Breast epithelium (tissue), 3 donors: Measurements from ENCODE around the gene RABGAP1L.

Experiments used
- CTCF ChIP-seq, 3 donors: fragments of 450-650 bp; IDR thresholded peaks; one replicate each; pipeline ENCODE4 v1.5.1; 2016 to 2017; ENCODE audit warnings: antibody characterized with exemption in 3 of 3, mild to moderate bottlenecking in 3 of 3, moderate library complexity in 3 of 3
- POLR2A ChIP-seq: fragments of 450-650 bp; IDR thresholded peaks from one replicate; pipeline ENCODE4 v1.6.1; 2016; ENCODE audit warnings: antibody characterized with exemption, mild to moderate bottlenecking, moderate library complexity

- TF ChIP-seq CTCF (IDR thresholded peaks at IDR 0.05), result no peak
- TF ChIP-seq POLR2A, result no peak
These were observed 8.8 kb upstream of the RABGAP1L start for GRCh38 chr1:174150499-174150898.
